ENCODE measurements around the gene EDIL3.

Gene EDIL3

DNA sequence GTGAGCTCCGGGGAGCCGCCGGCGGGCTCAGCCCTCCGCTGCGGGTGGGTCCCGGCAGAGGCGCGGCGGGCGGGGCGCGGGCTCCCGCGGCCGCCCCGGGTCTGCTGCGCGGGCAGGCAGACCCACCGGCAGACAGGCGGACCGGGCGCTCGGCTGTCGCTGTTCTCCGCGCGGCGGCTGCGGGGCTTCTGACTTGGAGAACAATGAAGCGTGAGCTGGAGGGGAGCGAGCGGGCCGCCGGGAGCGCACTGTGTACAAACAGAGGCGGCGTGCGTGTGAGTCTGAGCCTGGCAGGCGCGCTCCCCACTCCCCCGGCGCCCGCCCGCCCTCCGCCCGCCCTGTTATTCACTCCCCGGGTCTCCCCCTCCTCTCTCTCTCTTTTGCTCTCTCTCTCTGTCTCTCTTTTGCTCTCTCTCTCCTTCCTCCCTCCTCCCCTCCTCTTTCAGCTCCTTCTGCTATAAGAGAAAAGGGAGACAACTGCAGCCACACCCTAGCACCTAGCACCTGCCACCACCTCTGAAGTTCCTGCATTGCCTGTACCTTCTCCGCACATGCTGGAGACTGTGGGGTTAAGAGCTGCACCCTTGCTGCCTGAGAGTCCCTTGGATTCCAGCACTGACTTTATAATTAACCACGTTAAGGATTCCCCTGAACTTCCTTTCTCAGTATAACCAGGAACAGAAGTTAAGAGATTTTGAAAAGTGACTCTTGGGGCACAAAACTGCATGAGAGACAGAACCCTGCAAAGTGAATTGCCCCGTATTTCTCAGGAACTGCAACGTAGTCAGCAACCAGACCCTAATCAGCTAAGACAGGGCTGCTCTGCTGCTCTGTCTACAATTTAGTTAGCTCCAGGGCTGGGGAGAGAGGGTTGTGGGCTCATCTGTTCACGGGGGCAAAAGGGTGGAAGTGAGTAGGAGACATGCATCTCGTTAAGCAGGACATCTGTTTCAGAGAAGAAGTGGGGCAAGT lies at the start of gene EDIL3:
Gene EDIL3, minus strand, starts transcription at position 277 of the 972 bp plus-strand sequence. CDS start 506 bp downstream, outside the sequence.
- DNase-seq (ENCODE audit: low spot score), result peak; percentile 33

GRCh38 chr5:84433461-84433860 lies 48.8 kb upstream of the EDIL3 start:
- peak; percentile 15 for DNase-seq (ENCODE audit: low spot score)

DNA sequence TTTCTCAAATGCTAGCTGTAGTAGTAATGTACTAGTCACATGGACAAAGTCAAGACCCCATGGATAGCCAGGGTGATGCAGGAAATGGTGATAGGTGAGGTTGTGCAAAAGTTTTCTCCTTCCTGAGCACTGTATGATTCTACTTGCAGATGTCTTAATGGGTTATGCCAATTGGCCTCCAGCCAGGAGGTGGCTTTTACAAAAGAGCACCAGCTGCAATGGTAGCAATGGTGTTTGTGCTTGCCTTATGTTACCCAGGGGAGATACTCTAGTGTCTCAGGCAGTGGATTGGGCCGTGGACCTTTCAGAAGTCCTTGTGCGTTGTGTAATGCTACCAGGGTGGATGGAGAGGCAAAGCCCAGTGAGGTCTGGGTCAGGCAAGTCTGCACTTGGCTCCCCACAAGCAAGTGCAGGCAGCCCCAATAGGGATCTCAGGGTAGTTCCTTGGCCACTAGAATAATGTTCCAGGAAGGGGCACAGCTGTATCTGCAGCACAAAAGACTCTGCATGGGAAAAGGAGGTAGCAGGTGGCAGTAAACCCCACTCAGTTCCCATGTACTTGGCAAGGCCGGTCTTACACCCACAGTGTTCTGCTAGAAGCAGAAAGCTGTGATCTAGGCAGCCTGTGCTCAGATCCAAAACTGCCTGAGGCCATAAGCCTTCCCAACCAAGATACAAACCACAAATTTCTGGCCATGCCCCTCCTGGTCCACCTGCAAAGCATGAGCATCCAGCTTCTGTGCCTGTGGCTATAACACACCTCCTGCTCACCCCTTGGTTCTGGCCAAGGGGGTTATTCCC lies 46.4 kb upstream of the EDIL3 start:
- no peak for DNase-seq (ENCODE audit: low spot score)

DNA sequence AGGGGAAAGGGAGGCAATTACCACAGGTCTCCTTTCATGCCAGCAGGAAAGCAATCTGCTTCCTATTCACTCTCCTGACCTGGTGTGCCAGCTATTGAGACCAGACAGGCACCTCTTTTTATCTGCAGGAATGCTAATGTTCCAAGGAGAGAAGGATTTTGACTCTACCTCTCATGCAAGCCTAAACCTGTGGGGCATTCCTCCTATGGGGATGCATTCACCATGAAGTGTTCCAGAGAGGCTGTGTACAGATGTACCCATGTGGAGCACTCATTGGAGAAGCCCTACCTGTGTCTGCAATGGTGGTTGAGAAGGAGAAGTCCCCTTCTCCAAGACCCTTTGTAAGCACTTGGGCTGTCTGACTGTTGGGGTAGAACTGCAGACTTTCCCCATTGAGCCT lies 45.4 kb upstream of the EDIL3 start:
- no peak for DNase-seq (ENCODE audit: low spot score)

DNA sequence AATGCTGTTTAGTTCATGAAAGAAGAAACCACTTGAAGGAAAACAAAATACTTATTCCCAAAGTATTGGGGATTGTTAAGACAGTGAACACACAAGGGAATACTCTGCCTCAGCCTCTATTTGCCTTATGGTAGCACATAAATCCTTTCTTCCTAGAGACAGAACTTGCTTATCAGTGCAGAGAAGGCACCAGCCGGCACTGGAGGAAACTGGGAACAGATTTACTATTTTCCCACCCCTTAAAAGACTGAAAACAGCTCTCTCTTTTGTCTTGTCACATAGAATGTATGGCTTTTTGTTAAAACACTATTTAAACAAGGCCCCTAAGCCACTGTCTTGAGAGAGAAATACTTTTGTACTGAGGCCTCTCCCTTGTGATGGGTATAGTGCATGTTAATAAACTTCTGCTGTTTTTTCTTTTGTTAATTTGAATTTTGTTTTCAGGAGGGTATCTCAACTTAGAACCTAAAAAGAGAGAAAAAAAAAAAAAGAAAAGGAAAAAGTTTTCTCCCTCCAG lies 40.7 kb upstream of the EDIL3 start:
- DNase-seq (ENCODE audit: low spot score), result no peak

GRCh38 chr5:84419742-84420141 lies 35.1 kb upstream of the EDIL3 start:
- DNase-seq (ENCODE audit: low spot score), result no peak

DNA sequence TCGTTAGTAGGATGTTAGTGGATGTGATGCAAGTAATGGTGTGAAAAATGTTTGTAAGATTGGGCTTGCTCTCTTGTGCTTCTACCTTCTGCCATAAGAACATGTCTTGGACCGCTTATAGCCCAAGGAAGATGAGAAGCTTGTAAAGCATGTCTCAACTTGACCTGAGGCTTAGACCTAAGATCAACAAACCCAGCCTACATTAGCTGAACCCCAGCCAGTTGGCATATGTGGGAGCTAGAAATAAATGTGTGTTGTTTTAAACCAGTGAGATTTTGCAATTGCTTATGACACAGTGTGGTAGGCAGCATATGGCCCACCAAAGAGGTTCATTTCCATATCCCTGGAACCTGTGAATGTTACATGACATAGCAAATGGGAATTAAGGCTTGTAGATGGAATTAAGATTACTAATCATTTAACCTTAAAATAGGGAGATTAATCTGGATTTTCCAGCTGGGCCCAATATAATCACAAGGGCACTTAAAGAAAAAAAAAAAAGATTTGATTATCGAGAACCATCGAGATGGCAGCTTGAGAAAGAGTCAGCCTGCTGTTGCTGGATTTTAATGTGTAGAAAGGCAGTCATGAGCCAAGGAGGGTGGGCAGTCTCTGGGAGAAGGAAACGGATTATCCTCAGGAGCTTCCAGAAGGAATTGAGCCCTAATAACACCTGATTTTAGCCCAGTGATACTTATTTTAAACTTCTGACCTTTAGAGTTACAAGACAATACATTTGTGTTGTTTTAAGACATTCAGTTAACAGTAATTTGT lies 27.3 kb upstream of the EDIL3 start:
- no peak for DNase-seq (ENCODE audit: low spot score)

DNA sequence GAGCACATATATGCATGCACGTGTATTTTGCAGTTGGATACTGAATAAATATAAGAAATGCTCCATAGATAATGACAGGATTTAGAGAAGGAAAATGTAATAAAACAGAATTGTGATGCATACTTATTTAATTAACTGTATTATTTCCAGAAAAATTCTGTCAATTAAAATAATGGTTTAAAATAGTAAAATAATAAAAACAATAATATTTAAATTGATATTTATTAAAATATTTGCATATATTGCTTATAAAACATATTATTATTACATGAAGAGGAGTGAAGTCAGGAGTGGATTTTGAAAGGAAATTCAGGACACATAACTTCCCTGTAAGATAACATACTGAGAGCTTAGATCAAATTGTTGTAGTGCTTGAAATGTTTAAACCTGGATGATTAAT lies 21.4 kb upstream of the EDIL3 start:
- no peak for DNase-seq (ENCODE audit: low spot score)

DNA sequence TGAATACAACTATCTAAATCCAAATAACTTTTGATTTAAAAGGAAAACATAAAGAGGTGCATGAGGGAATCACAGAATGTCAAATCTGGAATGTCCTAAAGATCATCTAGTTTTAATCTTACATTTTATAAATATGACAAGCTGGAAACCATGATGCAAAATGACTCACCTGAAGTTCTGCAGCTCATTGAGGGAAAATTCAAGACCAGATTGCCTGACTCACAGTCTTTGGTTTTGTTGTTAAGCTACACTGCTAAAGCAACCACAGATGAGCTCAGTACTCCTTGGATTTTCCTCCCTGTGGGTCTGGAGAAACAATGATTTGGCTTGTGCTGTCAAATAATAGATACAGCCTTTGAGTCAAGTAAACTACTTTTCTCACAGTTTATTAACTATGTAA lies 19.1 kb upstream of the EDIL3 start:
- DNase-seq (ENCODE audit: low spot score), result peak; percentile 80

DNA sequence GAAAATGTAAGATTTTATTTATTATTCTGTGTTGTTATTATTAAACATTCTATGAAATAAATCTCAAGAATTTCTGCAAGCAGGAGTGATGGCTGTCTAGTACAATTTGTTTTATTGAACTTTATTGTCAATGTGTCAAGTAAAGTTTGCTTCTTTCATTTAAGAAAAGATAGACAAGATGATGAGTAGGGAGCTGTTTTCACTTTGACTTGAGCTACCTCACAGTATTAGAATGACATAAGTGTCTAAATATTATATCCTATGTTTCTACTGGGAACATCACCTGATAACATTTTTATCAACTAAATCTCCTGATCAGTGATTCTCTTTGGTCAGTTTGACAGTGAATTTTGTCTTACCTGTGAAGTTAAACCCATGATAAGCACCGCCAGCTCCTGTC lies 12.7 kb upstream of the EDIL3 start:
- DNase-seq (ENCODE audit: low spot score), result no peak

DNA sequence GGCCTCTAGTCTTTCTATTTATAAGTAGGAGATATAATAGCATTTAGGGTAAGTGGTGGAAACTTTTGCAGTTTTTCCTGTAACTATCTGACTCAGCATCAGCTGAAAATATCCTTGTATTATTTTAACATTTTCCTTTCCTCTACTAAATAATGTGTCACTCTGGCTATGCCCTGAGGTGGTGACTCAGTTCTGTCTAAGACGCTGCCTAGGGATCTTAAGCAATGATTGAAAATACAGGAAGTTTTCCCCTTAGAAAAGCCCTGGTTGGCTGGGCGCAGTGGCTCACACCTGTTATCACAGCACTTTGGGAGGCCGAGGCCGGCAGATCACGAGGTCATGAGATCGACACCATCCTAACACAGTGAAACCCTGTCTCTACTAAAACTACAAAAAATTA lies 9.3 kb upstream of the EDIL3 start:
- peak; percentile 82 for DNase-seq (ENCODE audit: low spot score)

GRCh38 chr5:84392836-84393235 lies 8.2 kb upstream of the EDIL3 start:
- DNase-seq (ENCODE audit: low spot score), result no peak

DNA sequence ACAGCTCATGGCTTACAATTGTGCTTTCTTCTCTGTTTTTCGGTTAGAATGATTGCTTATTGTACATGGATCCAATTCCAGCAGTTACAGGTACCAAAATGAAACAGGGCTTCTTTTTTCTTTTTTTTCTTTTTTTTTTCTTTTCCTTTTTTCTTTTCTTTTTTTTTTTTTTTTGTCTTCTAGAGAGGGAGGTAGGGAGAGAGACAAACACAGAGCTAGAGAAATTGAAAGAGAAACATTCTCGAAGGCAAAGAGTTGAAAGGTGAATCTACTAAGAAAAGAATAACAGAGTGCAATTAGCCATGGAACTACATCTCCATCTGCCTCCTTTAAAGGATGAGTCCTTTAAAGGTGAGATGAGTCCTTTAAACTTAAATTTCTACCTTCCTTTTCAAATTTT lies 1.0 kb upstream of the EDIL3 start:
- DNase-seq (ENCODE audit: low spot score), result no peak

DNA sequence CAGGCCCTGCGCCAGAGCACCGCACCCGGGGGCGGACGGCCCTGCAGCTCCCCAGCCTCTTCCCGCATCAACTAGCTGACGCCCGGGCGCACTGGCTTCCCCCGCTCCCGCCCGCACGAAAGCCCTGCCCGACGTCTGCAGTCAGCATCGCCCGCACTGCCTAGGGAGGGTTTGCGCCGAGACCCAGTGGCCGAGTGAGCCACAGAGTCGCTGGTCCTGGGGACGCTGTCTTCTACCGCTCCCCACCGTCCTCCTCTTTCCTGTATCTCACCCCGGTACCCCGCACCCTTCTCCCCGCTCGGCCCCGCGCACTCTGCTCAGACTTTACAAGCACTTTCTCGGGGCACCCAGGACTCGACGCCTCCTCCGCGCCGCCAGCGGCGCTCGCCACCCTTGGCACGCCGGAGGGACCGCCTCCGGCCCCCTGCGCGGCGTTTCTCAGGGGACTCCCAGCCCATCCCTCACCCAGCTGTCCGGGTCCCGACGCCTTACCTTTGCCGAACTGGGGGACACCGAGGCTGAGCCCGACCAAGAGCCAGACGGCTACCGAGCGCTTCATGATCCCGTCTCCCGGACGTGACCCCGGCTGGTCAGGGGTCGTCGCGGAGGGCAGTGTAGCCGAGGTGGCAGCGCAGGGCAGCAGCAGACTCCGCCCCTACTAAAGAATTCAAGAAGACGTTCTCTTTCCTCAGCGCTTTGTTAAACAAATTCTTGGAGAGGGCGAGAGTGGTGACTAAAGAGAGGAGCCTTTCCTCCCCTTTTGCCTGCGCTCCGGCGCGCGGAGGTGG lies 670 bp downstream of the EDIL3 start:
- peak; percentile 42 for DNase-seq (ENCODE audit: low spot score)

GRCh38 chr5:84383296-84383815 lies 1.3 kb downstream of the EDIL3 start:
- DNase-seq (ENCODE audit: low spot score), result no peak

- DNase-seq (ENCODE audit: low spot score), result peak; percentile 38
These were observed 2.1 kb downstream of the EDIL3 start for GRCh38 chr5:84382363-84383295.

- DNase-seq (ENCODE audit: low spot score), result peak; percentile 9
These were observed 2.9 kb downstream of the EDIL3 start for GRCh38 chr5:84381502-84382362.

DNA sequence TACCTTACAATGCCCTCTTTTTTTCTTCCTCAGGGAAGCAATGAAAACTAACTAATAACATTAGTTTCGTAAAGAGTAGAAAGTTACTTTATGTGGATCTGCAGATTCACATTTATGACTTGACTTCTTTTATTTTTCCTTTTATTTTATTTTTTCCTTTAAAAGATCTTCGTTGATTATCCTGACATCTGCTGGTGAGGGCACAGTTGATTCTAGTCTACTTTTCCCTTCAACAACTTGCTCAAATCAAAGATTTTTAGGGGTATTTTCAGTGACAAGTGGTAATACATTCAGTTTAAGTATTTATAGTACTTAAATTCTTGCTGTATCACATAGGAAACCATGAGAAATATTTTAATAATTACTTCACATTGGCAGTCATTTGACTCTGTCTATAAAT lies 4.9 kb downstream of the EDIL3 start:
- no peak for DNase-seq (ENCODE audit: low spot score)

DNA sequence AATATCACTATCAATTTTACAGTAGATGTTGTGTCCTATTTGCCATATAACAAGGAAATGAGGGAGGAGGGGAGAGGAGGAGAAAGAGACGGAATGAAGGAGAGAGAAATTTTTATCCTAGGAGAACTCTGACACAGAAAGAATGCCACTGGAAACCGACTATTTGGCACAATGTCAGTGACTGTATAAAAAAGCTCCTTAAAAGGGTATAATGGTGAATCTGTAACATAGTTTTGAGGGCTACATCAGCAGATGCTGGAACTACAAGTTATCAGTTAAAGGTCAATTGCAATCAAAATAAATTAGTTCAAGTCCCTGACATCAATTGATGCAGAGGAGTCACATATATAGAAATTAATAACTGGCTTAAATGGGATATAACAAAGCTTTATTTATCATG lies 5.7 kb downstream of the EDIL3 start:
- no peak for DNase-seq (ENCODE audit: low spot score)

Measured in kidney capillary endothelial cell (primary cell).